OCI-LY7 (cell line): ENCODE results near the gene FAM72B.
"Not testable (repeated sequence)": the region's sequence is repeated elsewhere in the genome, so short reads cannot be mapped to it uniquely, and the experiment has no call there.

Source experiments
- CTCF ChIP-seq: fragments of 200-600 bp; sonication (generic); conservative IDR thresholded peaks from 2 replicates; pipeline ENCODE4 v1.5.1; 2014; ENCODE audit warnings: mild to moderate bottlenecking, antibody characterized with exemption, low read length, moderate library complexity, mixed read lengths
- EZH2phosphoT487 ChIP-seq: fragments of 200-600 bp; sonication (generic); IDR thresholded peaks from 2 replicates; pipeline ENCODE4 v1.6.1; 2018; ENCODE audit warnings: low read depth, borderline replicate concordance, mild to moderate bottlenecking, mixed run types, antibody characterized with exemption, low read length, moderate library complexity, mixed read lengths

DNA sequence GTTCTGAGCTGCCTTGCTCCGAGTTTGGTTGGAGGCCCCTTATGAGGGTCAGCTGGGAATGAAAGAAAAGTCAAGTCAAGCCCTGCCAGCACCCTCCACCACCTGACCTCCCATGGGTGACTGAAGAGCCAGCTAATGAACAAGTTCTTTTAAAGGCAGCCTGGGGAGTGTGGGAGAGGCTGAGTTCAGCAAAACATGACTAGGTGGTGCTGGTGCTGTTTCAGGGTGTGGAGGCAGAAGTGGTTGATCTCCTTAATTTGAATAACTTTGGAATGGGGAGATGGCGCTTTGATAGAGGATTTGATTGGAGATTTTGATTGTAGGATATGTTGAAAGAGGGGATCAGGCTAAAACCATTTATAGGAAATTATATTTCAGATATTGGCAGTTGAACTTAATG, 23.2 kb upstream of the FAM72B start:
- not testable (repeated sequence) for TF ChIP-seq CTCF, EZH2phosphoT487
